Ovary (tissue), 9 donors: ENCODE measurements around the gene ZNF664. TPM values are rescaled to one million over a fixed set of nuclear protein-coding genes. Genes with fewer than 3 reads are reported as not detected.

Experiments
- DNase-seq, 5 donors: peaks; one replicate each; pipeline ENCODE4 v3.0.0-alpha.2; 2019 to 2020
- H3K27ac ChIP-seq, 2 donors: fragments of 200-600 bp; one replicate each; pipeline versions ENCODE4 v1.5.1 to v1.8.0; 2019 to 2022
- H3K27me3 ChIP-seq: fragments of 200-600 bp; one replicate; pipeline ENCODE4 v1.8.0; 2022
- H3K36me3 ChIP-seq: fragments of 200-600 bp; sonication (generic); one replicate; pipeline ENCODE4 v1.5.1; 2019
- H3K4me1 ChIP-seq: one replicate; pipeline ENCODE4 v1.8.1; 2013; ENCODE audit warnings: mild to moderate bottlenecking, moderate library complexity; ENCODE audit not compliant: insufficient read depth
- H3K4me3 ChIP-seq: fragments of 200-600 bp; sonication (generic); one replicate; pipeline ENCODE4 v1.5.1; 2017
- H3K9me3 ChIP-seq, 2 donors: fragments of 200-600 bp in 1 of 2; sonication (generic) in 1 of 2; one replicate each; pipeline versions ENCODE4 v1.5.1 to v1.8.1; 2013 to 2019; ENCODE audit warnings: mild to moderate bottlenecking in 1 of 2, moderate library complexity in 1 of 2
- CTCF ChIP-seq, 3 donors: fragments of 450-650 bp in 2 of 3; fragments of 200-600 bp in 1 of 3; IDR thresholded peaks; one replicate each; pipeline versions ENCODE4 v1.5.1 to v1.8.0; 2016 to 2022; ENCODE audit warnings: antibody characterized with exemption in 3 of 3, mild to moderate bottlenecking in 1 of 3
- EP300 ChIP-seq: sonication (generic); formaldehyde crosslinking; IDR thresholded peaks from one replicate; pipeline ENCODE4 v1.6.1; 2017; ENCODE audit warnings: antibody characterized with exemption
- POLR2A ChIP-seq: fragments of 450-650 bp; IDR thresholded peaks from one replicate; pipeline ENCODE4 v1.6.1; 2017; ENCODE audit warnings: antibody characterized with exemption, mild to moderate bottlenecking, moderate library complexity
- WGBS, 3 donors: extraction: QIAGEN DNeasy Blood & Tissue Kit in 1 of 3; methylation state at CpG; one replicate each; pipeline versions ENCODE4 v1.1.5 to v1.1.7; 2013 to 2017; 5-methylcytosine and 5-hydroxymethylcytosine counted together
- intact Hi-C, 4 donors: fragments of 100-400 bp; cut with DNase I; formaldehyde crosslinking; loops; one replicate each; pipeline versions ENCODE4 v1.11.0 to v1.15.1; 2022 to 2023
- polyA plus RNA-seq, 2 donors: library from polyadenylated mRNA; stranded (reverse); fragments of 200-250 nt in 1 of 2; fragments of 350-450 nt in 1 of 2; fragmentation: Illumina TruSeq in 1 of 2; extraction: RNeasy Lipid Tissue Mini Kit (QIAGEN cat#74804) in 1 of 2; gene quantifications; one replicate each; pipeline ENCODE4 v1.2.3, GENCODE V29; 2013 to 2014
- small RNA-seq: library from RNA; depleted of rRNA; stranded (forward); fragments of <200 nt; gene quantifications from one replicate; pipeline ENCODE3, GENCODE V24; 2016
- total RNA-seq, 7 donors: library from RNA; depleted of rRNA in 2 of 7; stranded (reverse); fragments of >200 nt in 2 of 7; fragmentation: NEBNext Ultra II Directional in 3 of 7; extraction: Animal tissue kit (Norgen Biotek cat#: 25700) in 3 of 7; gene quantifications; one replicate each; pipeline versions ENCODE4 v1.1.0 to v1.2.4, GENCODE V29; 2016 to 2023
- donor health status: DM: no; HTN: no; CAD: no; lungs with moderate emphysema.
- donor health status: DM: no; HTN: no; CAD: no.
- donor health status: Bipolar disorder and iron deficiency.
- donor health status: DM: yes; HTN: yes; CAD: no.
- donor health status: DM: no; HTN: no; CAD: no.
- donor health status: DM: yes; HTN: yes; CAD: no.

Gene ZNF664
- total and polyA plus RNA-seq, 9 donors: 33.5 to 74.7 (median 58.6) TPM

GRCh38 chr12:124059752-124060151, 86.7 kb downstream of the ZNF664 start:
- WGBS, 3 donors: 92 to 97% (median 93%) methylated on average over 3 of the region's 3 CpGs
- DNase-seq: no peak
- intact Hi-C loops: loop anchor here in 2 of 4 donors (5.0 to 10.0 kb wide), 2 partner anchors 265 to 713 kb away; no protein-coding TSS in a partner anchor
- no peak overlapping the region for H3K4me3 ChIP-seq
- no peak overlapping the region for H3K27ac ChIP-seq
- no peaks in the 10 kb centered on the region for H3K9me3 ChIP-seq
- TF ChIP-seq CTCF (IDR thresholded peaks at IDR 0.05) (no peak), EP300 (no peak), POLR2A (no peak)
- H3K36me3 ChIP-seq: no peaks in the 10 kb centered on the region
- H3K27me3 ChIP-seq: no peaks in the 10 kb centered on the region
- no peaks in the 10 kb centered on the region for H3K4me1 ChIP-seq

Small RNA genes lying within 50 kb of the gene (small RNA-seq; reads per million reads assigned to genes)
- gene AC068790.4 (not detected), gene AC068790.6 (not detected)

Other genes starting within 250 kb of the ZNF664 start
- gene DNAH10, start 210.9 kb upstream of the ZNF664 start, total RNA-seq: 10 to 100 TPM in 1 of 7 donors, 1 to 10 TPM in 2, under 1 TPM in 4; 0.05 to 20.2 (median 0.97) TPM
- gene DNAH10, start 210.9 kb upstream of the ZNF664 start, polyA plus RNA-seq: under 1 TPM; 0.07 to 0.27 TPM
- 10 to 100 TPM; 13.9 to 51.0 (median 35.2) TPM for gene CCDC92, start 384 bp upstream of the ZNF664 start, total RNA-seq
- 10 to 100 TPM; 21.9 to 34.6 TPM for gene CCDC92, start 384 bp upstream of the ZNF664 start, polyA plus RNA-seq